GM19328 (cell line): Measurements from ENCODE around the gene PLA1A.

Source experiments
- ATAC-seq: cut with Tn5 transposase; IDR thresholded peaks from one replicate; pipeline ENCODE4 v1.9.1; 2021; ENCODE audit warnings: mild to moderate bottlenecking, moderate library complexity; ENCODE audit not compliant: unreplicated experiment

PLA1A gene

GRCh38 chr3:119604878-119605277 is 7.2 kb downstream of the PLA1A start:
- no peak for ATAC-seq

DNA sequence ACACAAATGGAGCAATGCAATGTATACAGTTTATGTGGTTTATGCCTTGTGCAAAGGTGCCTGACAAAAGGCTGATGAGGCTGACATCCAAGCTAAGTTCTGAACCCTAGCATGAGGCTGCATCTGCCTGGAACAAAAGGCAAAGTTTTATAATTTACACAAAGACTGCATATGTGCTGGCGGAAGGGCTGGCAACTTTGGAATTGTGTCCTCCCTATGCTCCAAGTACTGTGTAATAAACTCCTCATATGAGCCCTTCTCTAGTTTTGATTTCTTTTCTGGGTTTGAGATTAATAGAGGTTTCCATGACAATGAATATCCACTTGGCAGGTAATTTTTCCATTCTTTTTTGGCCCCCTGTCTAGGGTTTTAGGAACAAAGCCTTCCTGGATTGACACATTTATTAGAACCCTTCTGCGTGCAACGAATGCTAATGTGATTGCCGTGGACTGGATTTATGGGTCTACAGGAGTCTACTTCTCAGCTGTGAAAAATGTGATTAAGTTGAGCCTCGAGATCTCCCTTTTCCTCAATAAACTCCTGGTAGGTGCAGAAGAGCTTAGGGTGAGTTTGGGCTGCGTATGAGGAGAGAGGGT is 10.8 kb downstream of the PLA1A start:
- ATAC-seq: no peak

DNA sequence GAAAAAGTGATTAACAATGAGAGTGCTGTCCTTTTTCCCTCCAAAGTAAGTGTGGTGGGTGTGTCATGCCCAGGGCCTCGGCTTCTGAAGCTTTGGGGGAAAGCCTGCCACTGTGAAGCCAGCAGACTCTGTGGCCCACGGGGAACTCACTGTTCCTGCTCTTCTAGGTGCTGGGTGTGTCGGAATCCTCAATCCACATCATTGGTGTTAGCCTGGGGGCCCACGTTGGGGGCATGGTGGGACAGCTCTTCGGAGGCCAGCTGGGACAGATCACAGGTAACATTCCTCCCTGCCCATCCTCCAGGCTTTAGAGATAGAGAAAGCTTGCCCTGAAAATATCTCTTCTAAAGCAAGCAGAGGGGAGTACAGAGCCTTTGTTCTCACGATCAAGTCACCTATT is 11.6 kb downstream of the PLA1A start:
- no peak for ATAC-seq

DNA sequence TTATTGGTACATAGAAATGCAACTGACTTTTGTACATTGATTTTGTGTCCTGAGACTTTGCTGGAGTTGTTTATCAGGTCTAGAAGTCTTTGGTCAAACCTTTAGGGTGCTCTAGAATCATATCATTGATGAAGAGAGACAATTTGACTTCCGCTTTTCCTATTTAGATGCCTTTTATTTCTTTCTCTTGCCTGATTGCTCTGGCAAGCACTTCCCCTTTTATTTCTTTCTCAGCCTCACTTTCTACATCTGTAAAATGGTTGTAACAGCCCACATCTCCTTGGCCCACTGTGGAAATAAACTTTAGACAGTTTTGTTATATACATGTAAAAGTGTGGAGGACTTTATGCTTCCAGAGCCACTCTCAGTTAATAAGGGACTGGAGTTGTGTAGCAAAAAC is 14.0 kb downstream of the PLA1A start:
- no peak for ATAC-seq

DNA sequence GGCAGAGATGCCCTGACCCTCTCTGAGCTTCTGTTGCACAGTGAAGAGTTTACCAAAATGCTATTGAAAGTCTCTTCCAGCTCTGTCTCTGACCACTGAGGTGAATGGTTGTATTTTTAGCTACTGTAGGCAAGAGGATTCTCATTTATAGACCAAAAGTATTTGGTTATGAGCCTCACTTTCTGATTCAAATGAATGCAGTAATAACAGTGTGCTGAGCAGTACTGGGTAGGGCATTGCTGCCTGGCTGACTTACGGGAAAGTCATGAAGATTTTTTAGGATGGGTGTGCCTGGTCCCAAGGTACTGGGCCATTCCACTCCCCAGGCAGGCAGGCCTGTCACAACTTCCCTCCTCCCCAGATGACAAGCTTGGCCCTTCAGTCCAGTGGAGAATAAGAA is 15.5 kb downstream of the PLA1A start:
- ATAC-seq: no peak

DNA sequence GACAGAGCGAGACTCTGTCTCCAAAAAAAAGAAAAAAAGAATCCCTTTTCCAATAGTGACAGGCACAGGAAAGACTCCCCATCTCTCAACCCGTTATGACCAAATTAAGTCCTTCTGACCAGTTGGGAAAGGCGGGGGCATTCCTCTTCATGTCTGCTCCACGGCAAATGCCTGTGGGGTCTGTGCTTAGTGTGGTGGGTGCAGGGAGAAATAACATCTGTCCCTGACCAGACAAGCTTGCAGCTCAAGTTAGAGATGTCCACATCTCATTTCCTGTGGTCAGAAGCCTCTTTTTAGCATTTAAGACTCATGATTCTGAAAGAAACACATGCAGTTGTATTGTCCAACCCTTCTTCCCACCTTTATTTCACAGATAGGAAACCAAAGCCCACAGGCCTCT is 16.2 kb downstream of the PLA1A start:
- no peak for ATAC-seq

DNA sequence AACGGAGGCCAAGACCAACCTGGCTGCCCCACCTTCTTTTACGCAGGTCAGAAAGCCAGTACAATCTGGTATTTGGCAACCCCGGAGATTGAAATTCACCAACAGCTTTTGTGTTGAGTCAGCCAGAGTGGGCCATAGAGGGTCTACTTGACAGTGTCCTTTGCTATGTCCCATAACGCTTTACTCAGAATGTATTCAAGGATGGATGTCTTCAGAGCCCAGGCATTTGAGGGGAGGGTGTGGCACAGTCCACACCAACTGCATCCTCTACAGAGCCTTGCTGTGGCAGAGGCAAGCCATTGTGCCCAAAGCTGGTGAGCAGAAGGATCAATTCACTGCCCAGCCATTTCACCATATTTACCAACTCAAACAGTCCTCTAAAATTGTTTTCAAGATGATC is 18.4 kb downstream of the PLA1A start:
- ATAC-seq: no peak

- no peak for ATAC-seq
Observed at GRCh38 chr3:119619094-119619493, 21.4 kb downstream of the PLA1A start.

- no peak for ATAC-seq
Observed at GRCh38 chr3:119620899-119621298, 23.2 kb downstream of the PLA1A start.

DNA sequence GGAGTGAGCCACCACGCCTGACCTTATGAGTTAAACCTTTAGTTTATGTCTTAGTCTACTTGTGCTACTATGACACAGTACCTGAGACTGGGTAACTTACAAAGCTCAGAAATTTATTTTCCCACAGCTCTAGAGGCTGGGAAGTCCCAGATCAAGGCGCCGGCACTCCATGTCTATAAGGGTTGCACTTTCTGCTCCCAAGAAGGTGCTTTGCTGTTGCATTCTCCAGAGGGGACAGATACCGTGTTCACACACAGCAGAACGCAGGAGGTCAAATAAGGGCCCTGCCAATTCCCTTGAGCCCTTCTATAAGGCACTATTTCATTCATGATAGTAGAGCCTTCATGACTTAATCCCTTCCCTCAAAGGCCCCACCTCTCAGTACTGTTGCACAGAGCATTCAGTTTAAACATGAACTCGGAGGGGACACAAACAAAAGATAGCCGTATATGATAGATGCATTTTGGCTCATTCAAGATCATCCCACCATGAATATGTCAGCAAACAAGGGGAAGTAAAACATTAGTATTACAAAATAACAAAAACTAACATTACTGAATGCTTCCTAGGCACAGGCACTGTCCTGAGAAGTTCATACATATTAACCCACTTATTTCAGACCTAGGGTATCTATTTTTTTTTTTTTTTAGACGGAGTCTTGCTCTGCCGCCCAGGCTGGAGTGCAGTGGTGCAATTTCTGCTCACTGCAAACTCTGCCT is 26.5 kb downstream of the PLA1A start:
- ATAC-seq: no peak

- no peak for ATAC-seq
Observed at GRCh38 chr3:119625451-119626153, 27.9 kb downstream of the PLA1A start.

- no peak for ATAC-seq
Observed at GRCh38 chr3:119626196-119626595, 28.5 kb downstream of the PLA1A start.

DNA sequence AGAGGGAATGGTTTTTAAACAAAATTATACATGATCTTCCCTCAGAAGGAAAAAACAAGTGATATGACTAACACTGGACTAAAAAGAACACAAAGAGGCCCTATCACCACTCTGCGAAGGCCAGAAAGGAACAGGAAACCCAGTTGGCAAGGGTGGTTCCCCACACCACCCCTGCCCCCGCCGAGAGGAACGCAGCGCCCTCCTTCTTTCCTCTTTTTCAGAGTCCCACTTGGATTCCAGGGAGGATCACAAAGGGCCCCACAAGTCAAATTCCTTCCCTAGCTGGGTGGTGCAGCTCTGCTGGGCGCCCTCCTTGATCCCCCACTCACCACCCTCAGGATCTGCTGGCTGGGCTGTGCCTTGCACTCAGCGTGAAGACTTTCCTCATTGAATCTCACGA is 29.8 kb downstream of the PLA1A start:
- ATAC-seq: no peak

GRCh38 chr3:119628390-119628789 is 30.7 kb downstream of the PLA1A start:
- ATAC-seq: no peak

- ATAC-seq: no peak
Observed at GRCh38 chr3:119628816-119629445, 31.2 kb downstream of the PLA1A start.

DNA sequence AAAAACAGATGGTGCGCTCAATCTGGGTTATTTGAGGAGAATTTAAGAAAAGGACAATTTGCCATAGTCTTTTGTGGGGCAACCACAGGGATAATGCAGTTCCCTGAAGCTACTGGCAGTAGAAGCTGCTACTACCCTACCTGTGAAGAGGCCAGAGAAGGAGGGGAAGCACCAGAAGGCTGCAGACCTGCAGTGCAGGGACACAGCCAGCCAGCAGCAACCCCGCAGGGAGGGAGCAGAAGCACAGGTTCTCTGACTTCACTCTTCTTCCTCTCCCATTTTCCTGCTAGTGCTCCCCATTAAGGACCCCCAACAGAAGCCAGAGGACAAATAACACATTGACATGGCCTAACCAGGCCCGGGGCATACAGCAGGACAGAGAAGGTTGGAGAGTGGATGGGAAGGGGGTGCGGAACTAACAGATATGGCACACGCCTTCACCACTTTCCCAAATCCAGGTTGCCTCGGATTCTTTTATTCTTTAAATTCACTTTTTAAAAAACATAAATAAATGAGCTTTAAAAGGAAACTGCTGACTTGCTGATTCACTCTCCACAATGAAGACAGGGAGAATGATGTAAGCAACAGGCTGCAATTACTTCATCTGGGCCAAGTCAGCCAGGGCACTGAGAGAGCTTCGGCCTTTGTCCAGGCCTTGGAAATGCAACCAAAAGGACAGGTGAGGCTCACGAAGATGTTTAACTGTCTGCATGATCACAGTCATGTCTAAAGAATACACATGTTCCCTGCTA is 32.6 kb downstream of the PLA1A start:
- ATAC-seq: no peak

- ATAC-seq: no peak
Observed at GRCh38 chr3:119630880-119631329, 33.2 kb downstream of the PLA1A start.

DNA sequence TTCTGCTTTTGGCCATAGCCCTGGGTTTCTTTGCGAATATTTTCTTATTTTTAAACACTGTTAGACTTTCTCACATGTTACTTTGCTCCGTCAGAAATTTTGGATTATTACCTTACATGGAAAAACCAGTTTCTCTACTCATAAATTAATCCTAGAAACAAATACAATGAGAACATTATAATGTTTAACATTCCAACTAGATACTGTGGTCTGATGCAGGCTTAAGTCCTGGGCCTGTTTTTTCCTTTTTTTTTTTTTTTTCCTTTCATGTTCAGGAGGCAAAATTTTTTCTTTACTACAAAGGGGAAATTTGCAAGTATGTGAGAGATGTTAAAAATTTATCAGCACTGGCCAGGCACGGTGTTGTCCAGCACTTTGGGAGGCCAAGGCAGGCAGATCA is 33.8 kb downstream of the PLA1A start:
- ATAC-seq: no peak

DNA sequence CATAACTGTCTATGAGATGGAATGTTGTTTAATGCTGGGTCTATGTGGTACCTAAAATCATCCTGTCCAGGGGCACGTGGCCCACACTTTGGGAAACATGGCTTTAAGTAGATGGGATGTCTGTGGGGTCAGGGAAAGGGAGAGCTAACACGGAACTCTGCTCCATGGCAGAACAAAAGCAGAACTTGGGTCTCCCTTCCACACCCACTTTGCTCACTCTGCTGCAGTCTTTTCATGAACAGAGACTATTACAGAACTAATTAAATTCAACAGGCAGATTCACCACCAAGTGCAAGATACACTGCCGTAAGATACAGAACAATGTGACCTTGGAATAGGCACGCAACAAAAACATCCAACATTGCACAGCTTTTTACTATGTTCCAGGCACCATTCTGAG is 34.5 kb downstream of the PLA1A start:
- no peak for ATAC-seq

- ATAC-seq: no peak
Observed at GRCh38 chr3:119632829-119633228, 35.1 kb downstream of the PLA1A start.

GRCh38 chr3:119635719-119636118 is 38.0 kb downstream of the PLA1A start:
- ATAC-seq: no peak
